ENCODE measurements around the gene RAB3IL1.
"Not testable (repeated sequence)": the region's sequence is repeated elsewhere in the genome, so short reads cannot be mapped to it uniquely, and the experiment has no call there.

RAB3IL1 gene

GRCh38 chr11:61953632-61954031 is 36.3 kb upstream of the RAB3IL1 start:
- DNase-seq (ENCODE audit: low read depth in 2 of 3, low spot score in 1 of 3), result not testable (repeated sequence)

GRCh38 chr11:61952882-61953281 is 35.5 kb upstream of the RAB3IL1 start:
- no peak for DNase-seq (ENCODE audit: low read depth in 2 of 3, low spot score in 1 of 3)

DNA sequence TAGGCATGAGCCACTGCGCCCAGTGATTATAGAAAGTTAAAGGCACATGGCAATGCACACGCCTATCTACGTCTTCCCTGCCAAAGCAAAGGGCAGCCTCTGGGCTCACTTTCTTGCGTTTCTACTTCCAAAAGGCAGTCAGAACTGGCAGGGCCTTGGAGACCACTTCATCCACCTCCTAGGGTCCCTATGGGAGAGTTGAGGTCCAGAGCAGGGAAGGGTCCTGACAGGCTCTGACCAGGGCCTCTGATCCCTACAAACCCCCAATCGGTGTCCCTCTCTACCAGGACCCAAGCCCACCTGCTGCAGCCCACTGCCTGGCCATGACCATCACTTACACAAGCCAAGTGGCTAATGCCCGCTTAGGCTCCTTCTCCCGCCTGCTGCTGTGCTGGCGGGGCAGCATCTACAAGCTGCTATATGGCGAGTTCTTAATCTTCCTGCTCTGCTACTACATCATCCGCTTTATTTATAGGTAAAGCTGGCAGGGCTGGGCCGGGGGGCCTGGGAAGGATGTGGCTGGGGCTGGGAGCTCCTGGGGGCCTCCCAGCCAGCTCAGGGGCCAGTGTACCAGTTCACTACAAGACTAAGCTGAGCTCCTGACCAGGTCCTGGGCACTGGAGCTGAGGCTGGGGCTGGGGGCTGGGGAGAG is 34.2 kb upstream of the RAB3IL1 start:
- DNase-seq (ENCODE audit: low read depth in 2 of 3, low spot score in 1 of 3), result no peak

- no peak for DNase-seq (ENCODE audit: low read depth in 2 of 3, low spot score in 1 of 3)
Measured at GRCh38 chr11:61950035-61950547, 32.7 kb upstream of the RAB3IL1 start, which contains the start of gene BEST1. Gene BEST1 (plus strand): TSS chr11:61950351. CDS start chr11:61951807, 1,456 bp downstream.

- DNase-seq (ENCODE audit: low read depth in 2 of 3, low spot score in 1 of 3), result no peak
Measured at GRCh38 chr11:61949169-61950034, 32.0 kb upstream of the RAB3IL1 start.

GRCh38 chr11:61948505-61948904 is 31.1 kb upstream of the RAB3IL1 start:
- DNase-seq (ENCODE audit: low read depth in 2 of 3, low spot score in 1 of 3), result no peak

- DNase-seq (ENCODE audit: low read depth in 2 of 3, low spot score in 1 of 3), result peak; percentile 55 to 61 (median 60)
Measured at GRCh38 chr11:61947486-61948210, 30.3 kb upstream of the RAB3IL1 start.

DNA sequence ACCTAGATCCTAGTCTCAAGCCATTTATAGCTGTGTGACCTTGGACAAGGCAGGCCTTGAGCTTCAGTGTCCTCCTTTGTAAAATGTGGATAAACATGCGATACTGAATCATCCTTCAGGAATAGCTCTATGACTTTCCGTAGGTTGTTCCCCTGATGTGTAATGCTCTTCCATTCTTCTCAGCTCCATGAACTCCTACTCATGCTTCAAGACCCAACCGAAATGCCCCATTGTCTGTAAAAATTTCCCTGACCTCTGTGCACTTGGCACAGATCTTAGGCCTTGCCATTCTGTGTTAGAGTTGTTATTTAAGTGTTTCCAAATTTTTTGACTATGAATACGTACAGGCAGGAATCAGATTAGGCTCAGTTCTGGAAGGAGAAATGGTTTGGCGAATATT is 29.5 kb upstream of the RAB3IL1 start:
- DNase-seq (ENCODE audit: low read depth in 2 of 3, low spot score in 1 of 3), result no peak

GRCh38 chr11:61945191-61945590 is 27.8 kb upstream of the RAB3IL1 start:
- DNase-seq (ENCODE audit: low read depth in 2 of 3, low spot score in 1 of 3), result no peak

GRCh38 chr11:61940466-61940865 is 23.1 kb upstream of the RAB3IL1 start:
- no peak for DNase-seq (ENCODE audit: low read depth in 2 of 3, low spot score in 1 of 3)

DNA sequence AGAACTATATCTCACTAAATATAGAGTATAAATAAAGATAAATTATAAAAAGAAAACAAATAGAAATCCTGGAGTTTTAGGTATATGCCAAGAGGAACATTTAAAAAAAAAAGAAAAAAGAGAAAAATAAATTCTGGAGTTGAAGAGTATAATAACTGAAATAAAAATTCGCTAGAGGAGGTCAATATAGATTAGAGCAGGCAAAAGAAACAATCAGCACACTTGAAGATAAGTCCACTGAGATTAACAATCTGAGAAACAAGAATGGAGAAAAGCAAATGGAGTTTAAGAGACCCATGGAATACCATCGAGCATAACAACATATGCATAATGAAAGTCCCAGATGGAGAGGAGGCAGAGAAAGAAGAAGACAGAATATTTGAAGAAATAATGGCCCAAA is 18.5 kb upstream of the RAB3IL1 start:
- DNase-seq (ENCODE audit: low read depth in 2 of 3, low spot score in 1 of 3), result no peak

GRCh38 chr11:61930933-61931332 is 13.6 kb upstream of the RAB3IL1 start:
- no peak for DNase-seq (ENCODE audit: low read depth in 2 of 3, low spot score in 1 of 3)

GRCh38 chr11:61928606-61929005 is 11.2 kb upstream of the RAB3IL1 start:
- DNase-seq (ENCODE audit: low read depth in 2 of 3, low spot score in 1 of 3), result no peak

DNA sequence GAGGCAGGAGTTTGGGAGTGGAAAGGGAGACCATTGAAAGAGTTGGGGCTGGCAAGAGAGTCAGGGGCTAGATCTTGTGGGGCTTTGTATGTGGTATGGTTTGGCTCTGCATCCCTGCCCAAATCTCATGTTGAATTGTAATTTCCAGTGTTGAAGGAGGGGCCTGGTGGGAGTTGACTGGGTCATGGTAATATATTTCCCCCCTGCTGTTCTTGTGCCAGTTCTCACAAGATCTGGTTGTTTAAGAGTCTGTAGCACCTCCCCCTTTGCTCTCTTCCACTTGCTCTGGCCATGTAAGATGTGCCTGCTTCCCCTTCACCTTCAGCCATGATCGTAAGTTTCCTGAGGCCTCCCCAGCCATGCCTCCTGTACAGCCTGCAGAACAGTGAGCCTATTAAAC is 10.1 kb upstream of the RAB3IL1 start:
- DNase-seq (ENCODE audit: low read depth in 2 of 3, low spot score in 1 of 3), result no peak

GRCh38 chr11:61926235-61926634 is 8.9 kb upstream of the RAB3IL1 start:
- no peak for DNase-seq (ENCODE audit: low read depth in 2 of 3, low spot score in 1 of 3)

DNA sequence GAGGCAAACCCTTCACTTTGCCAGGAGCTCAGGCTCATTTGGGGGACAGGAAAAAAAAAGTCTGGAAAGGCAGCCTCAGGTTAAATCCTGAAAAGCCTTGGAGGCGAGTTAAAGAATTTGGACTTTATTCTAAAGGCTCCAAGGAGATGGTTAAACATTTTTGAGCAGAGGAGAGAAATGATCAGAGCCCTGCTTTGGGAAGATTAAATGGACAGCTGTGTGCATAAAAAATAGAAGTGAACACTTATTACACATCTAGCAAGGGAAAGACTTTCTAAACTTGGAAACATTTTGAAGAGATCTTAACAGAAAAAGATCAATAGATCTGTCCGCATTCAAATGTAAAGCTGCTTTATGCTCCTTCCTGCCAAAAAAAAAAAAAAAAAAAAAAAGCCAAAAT is 8.4 kb upstream of the RAB3IL1 start:
- no peak for DNase-seq (ENCODE audit: low read depth in 2 of 3, low spot score in 1 of 3)

DNA sequence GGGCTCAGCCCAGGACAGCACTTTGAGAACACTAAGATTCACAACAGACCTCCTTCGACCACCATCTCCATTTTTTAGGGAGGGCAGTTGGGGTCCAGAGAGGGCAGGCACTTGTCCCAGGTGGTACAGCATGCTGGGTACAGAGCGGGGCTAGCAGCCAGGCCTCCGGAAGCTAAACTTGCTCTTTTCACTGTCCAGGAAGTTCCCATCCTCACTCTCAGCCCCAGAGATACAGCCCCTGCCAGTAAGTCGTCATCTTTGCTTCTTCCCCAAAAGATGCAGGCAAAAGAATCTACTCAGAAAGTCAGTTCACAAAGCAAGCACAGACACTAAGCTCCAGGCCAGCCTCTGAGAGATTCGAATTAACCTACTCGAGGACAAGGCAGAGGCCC is 6.7 kb upstream of the RAB3IL1 start:
- DNase-seq (ENCODE audit: low read depth in 2 of 3, low spot score in 1 of 3), result no peak

DNA sequence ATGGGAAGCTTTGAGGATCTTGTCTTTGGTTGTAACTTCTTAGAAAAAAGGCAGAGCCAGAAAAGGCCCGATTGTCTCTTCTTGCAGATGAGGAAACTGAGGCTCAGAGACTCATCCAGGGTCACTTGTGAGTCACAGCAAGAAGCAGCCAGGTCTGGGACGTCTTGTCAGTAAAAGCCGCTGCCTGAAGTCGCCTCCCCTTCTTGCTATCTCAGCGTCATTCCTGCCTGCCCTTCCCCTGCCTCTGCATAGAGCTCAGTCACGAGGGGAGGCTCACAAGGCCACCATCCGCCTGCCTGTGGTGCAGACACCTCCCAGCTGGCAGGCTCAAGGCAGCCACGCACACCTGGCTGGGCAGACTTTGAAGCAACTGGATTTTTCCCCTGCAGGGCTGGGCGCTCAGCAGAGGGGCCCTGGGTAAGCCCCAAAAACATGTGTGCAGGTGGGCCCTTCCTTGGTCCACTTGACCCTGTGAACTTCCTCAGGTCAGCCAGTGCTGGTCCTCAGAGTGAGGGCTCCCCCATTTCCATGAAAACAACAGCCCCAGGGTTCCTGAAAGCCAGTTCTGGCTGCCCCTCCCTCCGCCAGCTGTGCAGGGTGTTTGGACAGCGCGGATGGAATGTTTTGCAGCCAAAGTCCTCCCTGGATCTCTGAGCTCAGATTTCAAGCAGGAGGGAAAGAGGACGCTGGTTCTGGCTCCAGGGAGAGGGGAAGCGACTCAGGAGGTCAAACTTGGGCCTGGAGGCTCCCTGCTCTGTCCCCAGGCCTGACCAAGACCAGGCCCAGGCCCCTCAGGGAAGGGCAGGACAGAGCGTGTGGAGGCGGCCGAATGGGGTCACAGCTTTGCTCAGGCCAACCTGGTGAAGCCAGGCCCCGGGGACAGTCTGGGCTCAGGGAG is 6.0 kb upstream of the RAB3IL1 start:
- DNase-seq (ENCODE audit: low read depth in 2 of 3, low spot score in 1 of 3), result no peak

GRCh38 chr11:61922539-61922938 is 5.2 kb upstream of the RAB3IL1 start:
- DNase-seq (ENCODE audit: low read depth in 2 of 3, low spot score in 1 of 3), result no peak

DNA sequence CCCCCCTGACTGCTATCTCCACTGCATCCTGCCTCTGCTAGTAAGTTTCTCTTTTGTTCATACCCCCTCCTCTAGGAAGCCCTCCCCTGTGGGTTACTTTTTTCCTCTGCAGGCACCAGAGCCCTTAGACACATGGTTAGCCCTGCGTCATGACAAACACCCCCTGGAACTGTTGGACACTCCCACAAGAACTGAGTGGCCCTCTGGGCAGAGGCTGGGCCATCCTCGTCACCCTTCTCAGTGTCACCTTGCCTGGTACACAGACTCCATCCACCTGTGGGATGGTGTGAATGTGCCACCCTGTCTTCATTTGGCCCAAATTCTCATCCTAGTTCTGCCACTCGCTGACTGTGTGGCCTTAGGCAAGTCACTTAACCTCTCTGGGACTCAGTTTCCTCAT is 4.1 kb upstream of the RAB3IL1 start:
- no peak for DNase-seq (ENCODE audit: low read depth in 2 of 3, low spot score in 1 of 3)

Measured in stimulated activated CD4-positive, alpha-beta T cell treated with anti-CD3 and anti-CD28 coated beads, Interleukin-12 subunit alpha, Interleukin-12 subunit beta, amount 100 ng/mL, for 48 hours (primary cell).